ENCODE results near the gene COL8A2.

The COL8A2 gene

GRCh38 chr1:36109041-36109679 is 15.9 kb downstream of the COL8A2 start:
- DNase-seq = peak; percentile 29

GRCh38 chr1:36108314-36108713 is 16.7 kb downstream of the COL8A2 start:
- no peak for DNase-seq

- no peak for DNase-seq
Observed at GRCh38 chr1:36107394-36107793, 17.6 kb downstream of the COL8A2 start.

GRCh38 chr1:36106269-36106668 is 18.8 kb downstream of the COL8A2 start:
- DNase-seq = no peak

GRCh38 chr1:36101546-36101945 is 23.5 kb downstream of the COL8A2 start:
- no peak for DNase-seq

GRCh38 chr1:36100376-36100775 is 24.6 kb downstream of the COL8A2 start:
- no peak for DNase-seq

- peak; percentile 76 for DNase-seq
Observed at GRCh38 chr1:36099681-36100341, 25.2 kb downstream of the COL8A2 start.

- no peak for DNase-seq
Observed at GRCh38 chr1:36098650-36099365, 26.2 kb downstream of the COL8A2 start.

- no peak for DNase-seq
Observed at GRCh38 chr1:36097693-36098585, 27.1 kb downstream of the COL8A2 start.

GRCh38 chr1:36096500-36097432 is 28.3 kb downstream of the COL8A2 start:
- no peak for DNase-seq

GRCh38 chr1:36095760-36096405 is 29.1 kb downstream of the COL8A2 start:
- no peak for DNase-seq

GRCh38 chr1:36094621-36095061 is 30.4 kb downstream of the COL8A2 start:
- DNase-seq = no peak

GRCh38 chr1:36093929-36094328 is 31.1 kb downstream of the COL8A2 start:
- no peak for DNase-seq

- no peak for DNase-seq
Observed at GRCh38 chr1:36093226-36093625, 31.8 kb downstream of the COL8A2 start.

GRCh38 chr1:36092798-36093185 is 32.2 kb downstream of the COL8A2 start:
- no peak for DNase-seq

- no peak for DNase-seq
Observed at GRCh38 chr1:36092166-36092797, 32.7 kb downstream of the COL8A2 start.

- no peak for DNase-seq
Observed at GRCh38 chr1:36091698-36092097, 33.3 kb downstream of the COL8A2 start.

- no peak for DNase-seq
Observed at GRCh38 chr1:36091141-36091540, 33.9 kb downstream of the COL8A2 start.

GRCh38 chr1:36089393-36090121 is 35.5 kb downstream of the COL8A2 start:
- no peak for DNase-seq
